GM21619 (cell line): ENCODE results near the gene CASKIN1.
"Not testable (repeated sequence)": the region's sequence is repeated elsewhere in the genome, so short reads cannot be mapped to it uniquely, and the experiment has no call there.

Experiments
- ATAC-seq: cut with Tn5 transposase; IDR thresholded peaks from one replicate; pipeline ENCODE4 v1.9.1; 2021; ENCODE audit not compliant: unreplicated experiment

Gene CASKIN1

GRCh38 chr16:2196162-2196980 is at the start of gene CASKIN1:
CASKIN1 (minus strand) TSS chr16:2196605; CDS start chr16:2196432, 173 bp downstream.
- no peak for ATAC-seq

- no peak for ATAC-seq
Observed at GRCh38 chr16:2244926-2245795, 48.8 kb upstream of the CASKIN1 start.

- ATAC-seq = no peak
Observed at GRCh38 chr16:2244301-2244700, 47.9 kb upstream of the CASKIN1 start.

GRCh38 chr16:2243781-2244180 is 47.4 kb upstream of the CASKIN1 start:
- ATAC-seq = no peak

- ATAC-seq = no peak
Observed at GRCh38 chr16:2243031-2243528, 46.7 kb upstream of the CASKIN1 start.

GRCh38 chr16:2242598-2242997 is 46.2 kb upstream of the CASKIN1 start:
- no peak for ATAC-seq

GRCh38 chr16:2240331-2240730 is 43.9 kb upstream of the CASKIN1 start:
- ATAC-seq = not testable (repeated sequence)

- ATAC-seq = no peak
Observed at GRCh38 chr16:2238838-2239675, 42.7 kb upstream of the CASKIN1 start.

GRCh38 chr16:2238150-2238837 is 41.9 kb upstream of the CASKIN1 start:
- ATAC-seq = no peak

- ATAC-seq = no peak
Observed at GRCh38 chr16:2237493-2238149, 41.2 kb upstream of the CASKIN1 start.

GRCh38 chr16:2237102-2237482 is 40.7 kb upstream of the CASKIN1 start:
- no peak for ATAC-seq

- no peak for ATAC-seq
Observed at GRCh38 chr16:2236337-2237101, 40.1 kb upstream of the CASKIN1 start, which contains the start of gene DNASE1L2. DNASE1L2 (plus strand) TSS chr16:2236444; CDS start chr16:2236817, 373 bp downstream.

- no peak for ATAC-seq
Observed at GRCh38 chr16:2235695-2236336, 39.4 kb upstream of the CASKIN1 start.

GRCh38 chr16:2235234-2235651 is 38.8 kb upstream of the CASKIN1 start:
- ATAC-seq = no peak

- no peak for ATAC-seq
Observed at GRCh38 chr16:2234813-2235170, 38.4 kb upstream of the CASKIN1 start.

GRCh38 chr16:2233872-2234812 is 37.7 kb upstream of the CASKIN1 start:
- no peak for ATAC-seq

GRCh38 chr16:2233046-2233775 is 36.8 kb upstream of the CASKIN1 start:
- no peak for ATAC-seq
